BJ (cell line): ENCODE measurements around the gene KCNA1. TPM values are rescaled to one million over a fixed set of nuclear protein-coding genes. Genes with fewer than 3 reads are reported as not detected.

ENCODE experiments used
- CTCF ChIA-PET: fragments of 350-600 bp; formaldehyde crosslinking; extraction: SDS; loops from one replicate; lab custom pipeline; 2021; ENCODE audit warnings: antibody characterized with exemption, inconsistent platforms; lab: Yijun Ruan, JAX
- POLR2A ChIA-PET: fragments of 300-600 bp; sonication (Branson Sonifier 250); formaldehyde crosslinking; extraction: SDS; loops from one replicate; lab custom pipeline; 2021; ENCODE audit warnings: antibody characterized with exemption; lab: Charles Lee
- DNase-seq: peaks from one replicate; pipeline ENCODE4 v3.0.0-alpha.2; 2011; ENCODE audit warnings: low read depth
- H3K27me3 ChIP-seq: 2 replicates; pipeline ENCODE4 v1.6.0; 2011; ENCODE audit warnings: low read length; ENCODE audit not compliant: control insufficient read depth, insufficient read depth
- H3K36me3 ChIP-seq: 2 replicates; pipeline ENCODE4 v1.5.1; 2011; ENCODE audit warnings: low read length; ENCODE audit not compliant: control insufficient read depth, insufficient read depth
- H3K4me3 ChIP-seq: 2 replicates; pipeline ENCODE4 v1.5.1; 2011; ENCODE audit warnings: low read depth, mild to moderate bottlenecking, control low read depth, low read length
- polyA plus RNA-seq: library from polyadenylated mRNA; depleted of rRNA; stranded (reverse); fragments of >200 nt; gene quantifications from 2 replicates; pipeline ENCODE4 v1.2.3, GENCODE V29; 2011
- TF ChIP-seq, protein P1 (sequence below): IDR thresholded peaks from 2 replicates; pipeline ENCODE4 v1.5.1; 2011; ENCODE audit warnings: low read depth, mild to moderate bottlenecking, control low read depth, inconsistent platforms, low read length, moderate library complexity; ENCODE audit not compliant: insufficient read depth

Gene KCNA1
- polyA plus RNA-seq, 1 experiment: not detected

GRCh38 chr12:4899364-4899763 lies 10.3 kb upstream of the KCNA1 start:
- Histone ChIP-seq H3K4me3 (no peak overlapping the region), H3K27me3 (no peaks in the 10 kb centered on the region), H3K36me3 (no peaks in the 10 kb centered on the region)
- DNase-seq: no peak
- CTCF ChIA-PET: no interaction called here
- POLR2A ChIA-PET: no interaction called here
- TF ChIP-seq, protein P1, sequence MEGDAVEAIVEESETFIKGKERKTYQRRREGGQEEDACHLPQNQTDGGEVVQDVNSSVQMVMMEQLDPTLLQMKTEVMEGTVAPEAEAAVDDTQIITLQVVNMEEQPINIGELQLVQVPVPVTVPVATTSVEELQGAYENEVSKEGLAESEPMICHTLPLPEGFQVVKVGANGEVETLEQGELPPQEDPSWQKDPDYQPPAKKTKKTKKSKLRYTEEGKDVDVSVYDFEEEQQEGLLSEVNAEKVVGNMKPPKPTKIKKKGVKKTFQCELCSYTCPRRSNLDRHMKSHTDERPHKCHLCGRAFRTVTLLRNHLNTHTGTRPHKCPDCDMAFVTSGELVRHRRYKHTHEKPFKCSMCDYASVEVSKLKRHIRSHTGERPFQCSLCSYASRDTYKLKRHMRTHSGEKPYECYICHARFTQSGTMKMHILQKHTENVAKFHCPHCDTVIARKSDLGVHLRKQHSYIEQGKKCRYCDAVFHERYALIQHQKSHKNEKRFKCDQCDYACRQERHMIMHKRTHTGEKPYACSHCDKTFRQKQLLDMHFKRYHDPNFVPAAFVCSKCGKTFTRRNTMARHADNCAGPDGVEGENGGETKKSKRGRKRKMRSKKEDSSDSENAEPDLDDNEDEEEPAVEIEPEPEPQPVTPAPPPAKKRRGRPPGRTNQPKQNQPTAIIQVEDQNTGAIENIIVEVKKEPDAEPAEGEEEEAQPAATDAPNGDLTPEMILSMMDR: no peak

DNA sequence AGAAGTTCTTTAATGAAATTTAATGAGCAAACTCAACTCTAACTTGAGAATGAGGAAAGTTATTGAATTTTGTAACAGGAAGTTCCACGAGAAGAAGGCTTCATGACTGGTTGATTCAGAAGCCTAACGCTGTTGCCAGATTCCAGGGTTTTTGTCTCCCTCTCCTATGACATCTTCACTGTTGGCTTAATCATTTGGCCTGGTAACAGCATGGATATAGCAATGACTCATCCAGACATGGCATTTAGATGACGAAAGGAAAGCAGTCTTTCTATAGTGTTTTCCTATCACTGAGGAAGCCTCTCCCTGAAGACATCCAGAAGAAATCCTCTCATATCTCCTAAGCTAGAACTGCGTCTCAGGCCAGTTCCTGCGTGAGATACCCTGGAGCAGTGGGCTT lies 9.4 kb upstream of the KCNA1 start:
- TF ChIP-seq, protein P1: no peak
- Histone ChIP-seq H3K4me3 (no peak overlapping the region), H3K36me3 (no peaks in the 10 kb centered on the region), H3K27me3 (no peaks in the 10 kb centered on the region)
- ChIA-PET CTCF (interaction anchor here (1.4 kb wide), 1 partner anchor 10 kb away, joined by 7 read pairs; the partner anchor contains the start of gene KCNA1), POLR2A (no interaction called here)
- no peak for DNase-seq

DNA sequence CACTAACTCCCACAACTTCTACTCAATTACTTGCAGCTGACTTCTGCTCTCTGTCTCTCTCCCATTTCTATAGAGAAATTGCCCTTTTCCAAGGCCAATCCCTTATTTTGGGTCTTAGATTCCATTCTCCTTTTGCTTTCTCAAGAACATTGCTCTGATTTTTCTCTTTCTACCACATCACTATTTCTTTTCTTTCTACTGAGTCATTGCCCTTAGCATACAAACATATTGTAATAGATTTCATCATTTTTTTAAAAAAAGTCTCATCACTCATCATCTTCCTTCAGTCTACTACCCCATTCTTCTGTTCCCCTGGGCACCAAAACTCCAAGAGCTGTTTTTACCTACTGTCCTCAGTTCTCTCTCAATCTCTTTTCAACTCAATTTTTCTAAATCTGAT lies 4.4 kb upstream of the KCNA1 start:
- H3K27me3 ChIP-seq: peaks cover 21% of the 10 kb centered on the region
- H3K36me3 ChIP-seq: no peaks in the 10 kb centered on the region
- CTCF ChIA-PET: interaction anchor here (2.2 kb wide), 1 partner anchor 50 kb away, joined by 7 read pairs; no protein-coding TSS in a partner anchor
- POLR2A ChIA-PET: no interaction called here
- no peak overlapping the region for H3K4me3 ChIP-seq
- DNase-seq: no peak
- TF ChIP-seq, protein P1: no peak

GRCh38 chr12:4908684-4909409 lies 858 bp upstream of the KCNA1 start:
- ChIA-PET POLR2A (no interaction called here), CTCF (interaction anchor here (1.0 to 3.0 kb wide), 3 partner anchors 23 to 53 kb away, joined by 3 to 12 read pairs (median 4); no protein-coding TSS in a partner anchor)
- DNase-seq: no peak

DNA sequence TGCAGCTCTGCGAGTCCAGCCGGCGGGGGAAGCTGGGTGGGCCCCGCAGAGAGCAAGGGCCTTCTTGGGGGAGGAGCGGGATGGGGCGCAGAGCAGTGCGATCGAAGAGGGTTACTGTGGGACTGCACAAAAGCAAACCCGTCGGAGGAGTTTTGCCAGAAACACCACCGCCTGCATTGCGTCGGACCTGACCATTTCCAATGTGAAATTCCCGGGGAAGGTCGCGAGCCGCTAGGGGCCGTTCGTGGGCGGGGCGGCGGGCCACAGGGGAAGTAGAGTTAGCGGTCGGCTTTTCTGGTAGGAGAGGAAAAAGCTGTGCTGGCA lies 333 bp upstream of the KCNA1 start:
- TF ChIP-seq, protein P1: no peak
- H3K36me3 ChIP-seq: no peaks in the 10 kb centered on the region
- H3K27me3 ChIP-seq: peaks cover 39% of the 10 kb centered on the region
- DNase-seq: no peak
- ChIA-PET POLR2A (no interaction called here), CTCF (interaction anchor here (1.0 to 3.0 kb wide), 4 partner anchors 8 to 54 kb away, joined by 3 to 12 read pairs (median 6); no protein-coding TSS in a partner anchor)
- no peak overlapping the region for H3K4me3 ChIP-seq

More at GRCh38 chr12:4908684-4909409, 858 bp upstream of the KCNA1 start:
- Histone ChIP-seq H3K36me3 (no peaks in the 10 kb centered on the region), H3K27me3 (peaks cover 39% of the 10 kb centered on the region), H3K4me3 (no peak overlapping the region)
- TF ChIP-seq, protein P1: no peak
